Panc1 (cell line): ENCODE results near the gene ZNF654.

ENCODE experiments used
- CTCF ChIP-seq: fragments of 450-650 bp; IDR thresholded peaks from 2 replicates; pipeline ENCODE4 v1.5.1; 2017; ENCODE audit warnings: mild to moderate bottlenecking
- TCF7L2 ChIP-seq: IDR thresholded peaks from 2 replicates; pipeline ENCODE4 v1.6.1; 2011; ENCODE audit warnings: mild to moderate bottlenecking, low read depth, low read length, inconsistent platforms

GRCh38 chr3:88149101-88149508 is 90.0 kb downstream of the ZNF654 start:
- TF ChIP-seq CTCF (no peak), TCF7L2 (no peak)
